MM.1S (cell line): ENCODE results near the gene ALDH1B1.

ENCODE experiments used
- DNase-seq: peaks from one replicate; pipeline ENCODE4 v3.0.0-alpha.2; 2015
- H2AFZ ChIP-seq: fragments of 300-600 bp; sonication (generic); 2 replicates; pipeline ENCODE4 v1.6.0; 2016; ENCODE audit warnings: antibody characterized with exemption, low read length
- H3F3A ChIP-seq: fragments of 300-600 bp; sonication (generic); 2 replicates; pipeline ENCODE4 v1.6.1; 2016; ENCODE audit warnings: mild to moderate bottlenecking, antibody characterized with exemption, low read length, moderate library complexity, mixed read lengths; ENCODE audit not compliant: insufficient read depth
- H3K27ac ChIP-seq: fragments of 300-600 bp; sonication (generic); 2 replicates; pipeline ENCODE4 v1.5.1; 2016; ENCODE audit warnings: mild to moderate bottlenecking, low read length
- H3K27me3 ChIP-seq: fragments of 300-600 bp; sonication (generic); replicated peaks from 2 replicates; pipeline ENCODE4 v1.6.0; 2016; ENCODE audit warnings: low read length; ENCODE audit not compliant: insufficient read depth
- H3K36me3 ChIP-seq: fragments of 300-600 bp; sonication (generic); replicated peaks from 2 replicates; pipeline ENCODE4 v1.6.1; 2016; ENCODE audit warnings: mild to moderate bottlenecking, low read length, mixed read lengths; ENCODE audit not compliant: insufficient read depth
- H3K4me1 ChIP-seq: fragments of 300-600 bp; sonication (generic); 2 replicates; pipeline ENCODE4 v1.6.1; 2016; ENCODE audit warnings: low read length, mixed read lengths
- H3K4me2 ChIP-seq: fragments of 300-600 bp; sonication (generic); 2 replicates; pipeline ENCODE4 v1.6.0; 2016; ENCODE audit warnings: low read depth, low read length
- H3K4me3 ChIP-seq: fragments of 300-600 bp; sonication (generic); 2 replicates; pipeline ENCODE4 v1.5.1; 2016; ENCODE audit warnings: low read length, mixed read lengths
- H3K79me2 ChIP-seq: fragments of 300-600 bp; sonication (generic); 2 replicates; pipeline ENCODE4 v1.6.1; 2016; ENCODE audit warnings: mixed run types, low read length, mixed read lengths
- H3K9ac ChIP-seq: fragments of 300-600 bp; sonication (generic); 2 replicates; pipeline ENCODE4 v1.6.1; 2016; ENCODE audit warnings: low read length, mixed read lengths
- H3K9me2 ChIP-seq: fragments of 300-600 bp; sonication (generic); replicated peaks from 2 replicates; pipeline ENCODE4 v1.6.1; 2016; ENCODE audit warnings: mild to moderate bottlenecking, low read length, mixed read lengths; ENCODE audit not compliant: insufficient read depth
- H3K9me3 ChIP-seq: fragments of 300-600 bp; sonication (generic); replicated peaks from 2 replicates; pipeline ENCODE4 v1.6.1; 2016; ENCODE audit warnings: mild to moderate bottlenecking, low read length, mixed read lengths; ENCODE audit not compliant: insufficient read depth
- H4K20me1 ChIP-seq: fragments of 300-600 bp; sonication (generic); 2 replicates; pipeline ENCODE4 v1.6.1; 2016; ENCODE audit warnings: mild to moderate bottlenecking, low read length, moderate library complexity, mixed read lengths; ENCODE audit not compliant: insufficient read depth
- EZH2 ChIP-seq: fragments of 300-600 bp; sonication (generic); optimal IDR thresholded peaks from 2 replicates; pipeline ENCODE3; 2017; ENCODE audit warnings: low read depth, mild to moderate bottlenecking, antibody characterized with exemption, low read length, mixed read lengths
- EZH2phosphoT487 ChIP-seq: fragments of 300-600 bp; sonication (generic); IDR thresholded peaks from 2 replicates; pipeline ENCODE4 v1.6.1; 2018; ENCODE audit warnings: antibody characterized with exemption, low read length
- TF ChIP-seq, protein P1 (sequence below): fragments of 300-600 bp; sonication (generic); IDR thresholded peaks from 2 replicates; pipeline ENCODE4 v1.5.1; 2016; ENCODE audit warnings: antibody characterized with exemption, low read length, mixed read lengths

Gene ALDH1B1

DNA sequence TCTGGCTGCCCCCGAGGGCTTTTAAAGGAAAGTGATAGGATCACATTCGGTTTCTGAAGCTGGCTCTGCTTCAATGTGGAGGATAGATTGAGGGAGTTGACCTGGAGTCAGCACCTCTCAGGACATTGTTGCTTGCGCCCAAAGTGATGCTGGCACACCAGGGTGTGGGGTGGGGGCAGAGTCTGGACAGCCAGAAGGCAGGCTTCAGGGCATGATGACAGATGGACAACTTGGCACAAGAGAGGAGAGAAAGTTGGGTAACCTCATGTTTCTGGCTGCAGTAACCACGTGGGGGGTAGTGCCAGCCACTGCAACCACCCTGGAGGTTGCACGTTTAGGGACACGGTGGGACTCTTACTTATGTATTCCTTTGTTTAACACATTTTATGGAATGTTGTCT, 9.5 kb downstream of the ALDH1B1 start:
- H3K9ac ChIP-seq, result no peak overlapping the region
- DNase-seq, result no peak
- TF ChIP-seq, protein P1, sequence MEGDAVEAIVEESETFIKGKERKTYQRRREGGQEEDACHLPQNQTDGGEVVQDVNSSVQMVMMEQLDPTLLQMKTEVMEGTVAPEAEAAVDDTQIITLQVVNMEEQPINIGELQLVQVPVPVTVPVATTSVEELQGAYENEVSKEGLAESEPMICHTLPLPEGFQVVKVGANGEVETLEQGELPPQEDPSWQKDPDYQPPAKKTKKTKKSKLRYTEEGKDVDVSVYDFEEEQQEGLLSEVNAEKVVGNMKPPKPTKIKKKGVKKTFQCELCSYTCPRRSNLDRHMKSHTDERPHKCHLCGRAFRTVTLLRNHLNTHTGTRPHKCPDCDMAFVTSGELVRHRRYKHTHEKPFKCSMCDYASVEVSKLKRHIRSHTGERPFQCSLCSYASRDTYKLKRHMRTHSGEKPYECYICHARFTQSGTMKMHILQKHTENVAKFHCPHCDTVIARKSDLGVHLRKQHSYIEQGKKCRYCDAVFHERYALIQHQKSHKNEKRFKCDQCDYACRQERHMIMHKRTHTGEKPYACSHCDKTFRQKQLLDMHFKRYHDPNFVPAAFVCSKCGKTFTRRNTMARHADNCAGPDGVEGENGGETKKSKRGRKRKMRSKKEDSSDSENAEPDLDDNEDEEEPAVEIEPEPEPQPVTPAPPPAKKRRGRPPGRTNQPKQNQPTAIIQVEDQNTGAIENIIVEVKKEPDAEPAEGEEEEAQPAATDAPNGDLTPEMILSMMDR, result no peak
- TF ChIP-seq EZH2 (no peak), EZH2phosphoT487 (no peak)

DNA sequence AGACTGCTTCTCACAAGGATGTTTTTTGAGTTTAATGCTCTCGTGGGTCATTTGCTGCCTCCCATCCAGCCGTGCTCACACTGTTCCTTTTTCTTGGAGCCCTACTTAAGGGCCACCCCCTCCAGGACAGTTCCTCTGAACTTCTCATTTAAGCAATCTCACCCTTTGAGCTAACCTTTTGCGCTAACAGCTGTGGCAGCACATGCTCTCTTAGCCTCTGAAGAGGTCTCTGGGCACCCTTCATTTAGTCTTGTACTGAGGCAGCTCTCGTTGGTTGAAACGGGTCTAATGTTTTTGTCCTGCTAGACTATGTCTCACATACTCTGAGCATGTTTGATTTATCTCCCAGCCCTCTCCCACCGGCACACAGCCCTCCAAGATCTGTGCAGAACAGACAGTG, 11.8 kb downstream of the ALDH1B1 start:
- DNase-seq, result no peak

More for the DNA sequence above, 9.5 kb downstream of the ALDH1B1 start:
- Histone ChIP-seq H3K27me3 (no peaks in the 10 kb centered on the region), H3K4me1 (no peaks in the 10 kb centered on the region), H3K4me3 (no peak overlapping the region), H3K9me2 (no peaks in the 10 kb centered on the region), H3K79me2 (no peaks in the 10 kb centered on the region), H2AFZ (no peak overlapping the region), H3K4me2 (no peak overlapping the region), H3K9me3 (no peaks in the 10 kb centered on the region), H3K27ac (no peak overlapping the region), H3K36me3 (no peaks in the 10 kb centered on the region), H3F3A (no peaks in the 10 kb centered on the region), H4K20me1 (no peaks in the 10 kb centered on the region)

DNA sequence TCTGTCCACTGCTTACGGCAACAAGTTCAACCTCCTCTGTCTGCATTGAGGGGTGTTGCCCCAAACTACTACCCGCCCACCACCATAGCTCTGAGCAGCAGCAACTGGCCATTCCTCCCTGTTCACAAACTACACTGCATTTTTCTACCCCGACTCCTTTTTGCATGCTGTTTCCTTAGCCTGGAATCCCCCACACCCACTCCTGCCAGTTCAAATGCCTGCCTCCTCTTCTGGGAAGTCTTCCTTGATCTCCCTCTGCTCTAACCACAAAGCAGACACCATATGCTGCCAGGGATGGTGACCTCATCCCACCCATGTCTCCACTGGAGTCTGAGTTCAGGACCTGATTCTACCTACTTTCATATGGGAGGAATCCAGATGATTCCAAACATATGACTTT, 13.3 kb downstream of the ALDH1B1 start:
- H3K9me3 ChIP-seq, result no peaks in the 10 kb centered on the region
- H3K9ac ChIP-seq, result no peak overlapping the region
- no peaks in the 10 kb centered on the region for H3K27me3 ChIP-seq
- TF ChIP-seq EZH2phosphoT487, result no peak
- TF ChIP-seq, protein P1, result no peak
- TF ChIP-seq EZH2, result no peak
- no peak overlapping the region for H2AFZ ChIP-seq
- H3K27ac ChIP-seq, result no peak overlapping the region
- DNase-seq, result no peak
- no peak overlapping the region for H3K4me3 ChIP-seq
- no peaks in the 10 kb centered on the region for H3K36me3 ChIP-seq
- H3K9me2 ChIP-seq, result no peaks in the 10 kb centered on the region
- H3K79me2 ChIP-seq, result no peaks in the 10 kb centered on the region
- no peak overlapping the region for H3K4me2 ChIP-seq
- H3F3A ChIP-seq, result no peaks in the 10 kb centered on the region
- H3K4me1 ChIP-seq, result no peaks in the 10 kb centered on the region
- no peaks in the 10 kb centered on the region for H4K20me1 ChIP-seq

More for the DNA sequence above, 11.8 kb downstream of the ALDH1B1 start:
- no peaks in the 10 kb centered on the region for H3F3A ChIP-seq
- no peak overlapping the region for H3K9ac ChIP-seq
- no peaks in the 10 kb centered on the region for H3K4me1 ChIP-seq
- no peaks in the 10 kb centered on the region for H3K79me2 ChIP-seq
- H3K4me2 ChIP-seq, result no peak overlapping the region
- no peak for TF ChIP-seq EZH2phosphoT487
- TF ChIP-seq, protein P1, result no peak
- no peak for TF ChIP-seq EZH2
- H3K9me2 ChIP-seq, result no peaks in the 10 kb centered on the region
- no peaks in the 10 kb centered on the region for H3K27me3 ChIP-seq
- H4K20me1 ChIP-seq, result no peaks in the 10 kb centered on the region
- no peaks in the 10 kb centered on the region for H3K9me3 ChIP-seq
- H3K27ac ChIP-seq, result no peak overlapping the region
- no peak overlapping the region for H3K4me3 ChIP-seq
- H3K36me3 ChIP-seq, result no peaks in the 10 kb centered on the region
- no peak overlapping the region for H2AFZ ChIP-seq
